ENCODE data around the gene PLA1A. TPM values are rescaled to one million over a fixed set of nuclear protein-coding genes. Genes with fewer than 3 reads are reported as not detected.

The PLA1A gene
- total RNA-seq, 1 donor from 2014 or later = 15.0 TPM

DNA sequence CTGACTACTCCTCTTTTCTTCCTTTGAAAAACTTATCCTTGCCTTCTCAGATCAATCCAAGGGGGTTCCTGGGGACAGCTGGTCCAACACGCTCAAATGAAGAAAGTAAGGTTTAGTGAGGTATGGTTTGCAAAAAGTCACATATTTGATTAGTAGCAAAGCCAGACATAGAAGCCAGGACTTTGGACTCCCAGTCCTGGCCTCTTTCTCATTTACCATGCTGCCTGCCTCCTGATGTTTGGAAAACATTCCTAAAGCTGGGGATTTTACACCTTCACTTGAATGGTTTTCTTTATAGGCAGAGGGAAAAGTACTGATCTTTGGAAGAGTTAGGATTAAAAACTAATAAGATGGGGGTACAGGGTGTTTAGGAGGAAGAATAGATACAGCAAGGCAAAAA is 48.1 kb downstream of the PLA1A start:
- TF ChIP-seq, protein P1, sequence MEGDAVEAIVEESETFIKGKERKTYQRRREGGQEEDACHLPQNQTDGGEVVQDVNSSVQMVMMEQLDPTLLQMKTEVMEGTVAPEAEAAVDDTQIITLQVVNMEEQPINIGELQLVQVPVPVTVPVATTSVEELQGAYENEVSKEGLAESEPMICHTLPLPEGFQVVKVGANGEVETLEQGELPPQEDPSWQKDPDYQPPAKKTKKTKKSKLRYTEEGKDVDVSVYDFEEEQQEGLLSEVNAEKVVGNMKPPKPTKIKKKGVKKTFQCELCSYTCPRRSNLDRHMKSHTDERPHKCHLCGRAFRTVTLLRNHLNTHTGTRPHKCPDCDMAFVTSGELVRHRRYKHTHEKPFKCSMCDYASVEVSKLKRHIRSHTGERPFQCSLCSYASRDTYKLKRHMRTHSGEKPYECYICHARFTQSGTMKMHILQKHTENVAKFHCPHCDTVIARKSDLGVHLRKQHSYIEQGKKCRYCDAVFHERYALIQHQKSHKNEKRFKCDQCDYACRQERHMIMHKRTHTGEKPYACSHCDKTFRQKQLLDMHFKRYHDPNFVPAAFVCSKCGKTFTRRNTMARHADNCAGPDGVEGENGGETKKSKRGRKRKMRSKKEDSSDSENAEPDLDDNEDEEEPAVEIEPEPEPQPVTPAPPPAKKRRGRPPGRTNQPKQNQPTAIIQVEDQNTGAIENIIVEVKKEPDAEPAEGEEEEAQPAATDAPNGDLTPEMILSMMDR (IDR thresholded peaks at IDR 0.05) = no peak
- Histone ChIP-seq H3K4me1 (peaks cover 9 to 15% of the 10 kb centered on the region in 2 donors), H3K27me3 (no peaks in the 10 kb centered on the region), H3K4me3 (no peak overlapping the region), H3K9me3 (peaks cover 0 to 4% of the 10 kb centered on the region in 2 donors), H3K36me3 (peaks cover 0 to 24% of the 10 kb centered on the region in 2 donors), H3K27ac (peak overlapping the region; percentile 85 to 88)
- DNase-seq (ENCODE audit: low spot score in 2 of 2) = no peak
- intact Hi-C loops (cut with DNase I) = no loop called here

DNA sequence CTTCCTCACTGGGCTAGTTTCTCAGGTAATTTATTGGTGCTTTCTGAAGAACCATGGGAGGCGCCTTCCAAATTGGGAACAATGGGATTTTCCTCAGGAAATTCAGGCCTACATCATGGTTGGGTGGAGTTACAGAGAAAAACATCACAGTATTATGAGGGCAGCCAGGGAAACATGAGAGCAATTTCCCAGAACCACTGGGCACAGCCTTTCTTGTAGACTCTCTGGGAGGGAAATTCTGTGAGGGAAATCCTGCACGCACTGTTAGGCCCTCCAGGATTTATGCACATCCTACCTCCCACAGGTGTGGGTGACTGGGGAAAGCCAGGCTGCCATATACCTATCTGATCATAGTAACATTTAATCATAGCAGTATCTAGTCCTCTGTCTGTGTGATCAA is 49.5 kb downstream of the PLA1A start:
- H3K27ac ChIP-seq = peak overlapping the region; percentile 85 to 88
- TF ChIP-seq, protein P1 (IDR thresholded peaks at IDR 0.05) = no peak
- H3K4me1 ChIP-seq = peaks cover 9 to 15% of the 10 kb centered on the region in 2 donors
- no peaks in the 10 kb centered on the region for H3K9me3 ChIP-seq
- H3K36me3 ChIP-seq = peaks cover 0 to 12% of the 10 kb centered on the region in 2 donors
- intact Hi-C loops (cut with DNase I) = no loop called here
- H3K4me3 ChIP-seq = no peak overlapping the region
- no peaks in the 10 kb centered on the region for H3K27me3 ChIP-seq
- DNase-seq (ENCODE audit: low spot score in 2 of 2) = no peak

DNA sequence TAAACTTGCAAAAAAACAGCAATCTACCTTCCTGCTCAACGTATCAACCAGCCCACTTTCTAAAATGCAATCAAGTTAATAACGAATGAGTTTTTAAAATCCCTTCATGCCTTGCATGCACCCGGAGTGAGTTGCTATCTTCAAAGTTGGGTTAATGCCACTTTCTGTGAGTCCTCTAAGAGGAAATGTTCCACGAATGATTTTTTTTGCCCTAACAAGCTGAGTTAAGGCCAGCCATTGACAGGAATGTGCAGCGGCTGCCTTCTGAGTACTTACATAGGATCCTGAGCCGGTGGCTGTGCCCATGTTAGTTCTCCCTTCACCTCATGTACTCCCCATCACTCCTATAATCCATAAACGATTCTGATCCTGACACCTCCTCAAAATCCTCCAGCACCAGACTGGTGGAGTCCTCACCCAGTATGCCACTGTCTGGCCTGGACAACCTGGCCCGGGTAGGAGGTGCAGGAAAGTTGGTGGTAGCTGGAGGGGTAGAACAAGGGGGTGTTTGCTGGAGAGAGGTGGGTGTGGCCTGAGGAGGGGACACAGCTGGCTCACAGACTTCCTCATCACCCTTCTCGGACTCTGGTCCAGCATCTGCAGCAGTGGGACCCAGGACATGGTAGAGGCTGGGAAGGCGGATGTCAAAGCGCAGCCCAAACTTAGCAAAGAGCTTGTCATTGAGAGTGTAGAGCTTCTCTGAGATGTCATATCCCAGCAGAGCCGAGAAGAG is 50.3 kb downstream of the PLA1A start:
- TF ChIP-seq, protein P1 (IDR thresholded peaks at IDR 0.05) = no peak
- DNase-seq (ENCODE audit: low spot score in 2 of 2) = no peak
- H3K36me3 ChIP-seq = peaks cover 0 to 4% of the 10 kb centered on the region in 2 donors
- no peaks in the 10 kb centered on the region for H3K9me3 ChIP-seq
- H3K4me1 ChIP-seq = peaks cover 9 to 15% of the 10 kb centered on the region in 2 donors
- H3K27ac ChIP-seq = peak overlapping the region; percentile 85 to 88
- intact Hi-C loops (cut with DNase I) = no loop called here
- no peaks in the 10 kb centered on the region for H3K27me3 ChIP-seq
- H3K4me3 ChIP-seq = no peak overlapping the region

DNA sequence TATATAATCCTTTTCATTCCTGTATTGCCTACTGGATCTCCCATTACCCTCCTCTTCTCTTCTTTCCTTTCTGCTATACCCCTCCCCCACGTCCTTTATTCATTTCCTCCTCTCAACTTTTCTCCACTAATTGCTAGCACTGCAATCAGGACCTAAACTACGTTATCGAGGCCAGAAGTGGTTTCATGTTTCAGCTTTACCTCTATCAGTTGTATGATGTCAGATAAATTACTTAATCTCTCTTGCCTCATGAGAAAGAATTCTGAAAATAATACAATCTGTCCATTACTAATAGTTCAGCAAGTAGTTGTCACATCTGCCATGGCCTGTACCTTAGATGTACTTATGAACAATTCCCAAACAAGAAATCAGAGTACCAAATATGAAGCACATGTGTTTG is 52.1 kb downstream of the PLA1A start:
- Histone ChIP-seq H3K27me3 (no peaks in the 10 kb centered on the region), H3K9me3 (no peaks in the 10 kb centered on the region), H3K4me1 (peaks cover 9 to 15% of the 10 kb centered on the region in 2 donors), H3K36me3 (peaks cover 0 to 3% of the 10 kb centered on the region in 2 donors), H3K27ac (no peak overlapping the region), H3K4me3 (no peak overlapping the region)
- intact Hi-C loops (cut with DNase I) = no loop called here
- TF ChIP-seq, protein P1 (IDR thresholded peaks at IDR 0.05) = no peak
- DNase-seq (ENCODE audit: low spot score in 2 of 2) = no peak

DNA sequence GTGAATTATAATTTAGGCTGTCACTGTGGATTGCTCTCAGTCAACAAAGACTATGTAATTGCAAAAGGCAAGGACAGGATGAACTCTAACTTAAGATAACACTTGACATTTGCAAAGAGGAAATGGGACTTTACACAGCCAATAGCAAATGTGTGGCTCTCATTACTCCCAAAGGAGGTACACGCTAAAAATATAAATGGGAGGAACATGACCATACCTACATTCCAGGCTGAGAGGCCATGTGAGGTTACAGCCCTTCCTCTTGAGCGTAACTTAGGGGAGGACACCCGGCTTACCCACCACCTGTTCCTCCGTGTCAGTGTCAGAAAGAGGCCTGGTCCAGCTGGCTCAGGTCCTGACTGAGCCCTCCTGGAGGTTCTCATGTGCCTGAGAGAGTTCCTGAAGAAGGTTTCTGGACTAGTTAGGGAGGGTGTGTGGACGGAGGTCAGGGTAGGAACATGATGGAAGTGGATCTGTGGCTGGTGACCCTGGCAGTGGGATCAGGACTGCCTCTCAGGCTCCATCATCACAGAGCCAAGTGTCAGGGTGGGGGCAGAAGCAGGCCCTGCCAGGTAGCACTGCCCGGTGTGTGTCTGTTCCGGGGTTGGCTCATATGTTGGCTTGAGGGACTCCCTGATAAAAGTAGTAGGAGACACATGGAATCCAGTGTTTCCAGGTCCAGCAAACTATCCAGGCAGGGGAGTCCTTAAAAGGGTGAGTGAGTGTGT is 54.8 kb downstream of the PLA1A start:
- H3K36me3 ChIP-seq = no peaks in the 10 kb centered on the region
- intact Hi-C loops (cut with DNase I) = no loop called here
- TF ChIP-seq, protein P1 (IDR thresholded peaks at IDR 0.05) = no peak
- H3K27ac ChIP-seq = no peak overlapping the region
- no peaks in the 10 kb centered on the region for H3K9me3 ChIP-seq
- no peak for DNase-seq (ENCODE audit: low spot score in 2 of 2)
- no peaks in the 10 kb centered on the region for H3K27me3 ChIP-seq
- no peak overlapping the region for H3K4me3 ChIP-seq
- peaks cover 5 to 9% of the 10 kb centered on the region in 2 donors for H3K4me1 ChIP-seq

All from ascending aorta (tissue), 2 donors.